Effector memory CD4-positive, alpha-beta T cell (primary cell): ENCODE data around the gene ACTN3.

Experiments used
- DNase-seq, 3 donors: peaks; one replicate each; pipeline ENCODE4 v3.0.0-alpha.2; 2020
- H3K27ac ChIP-seq: 2 replicates; pipeline ENCODE4 v1.7.0; 2013; ENCODE audit warnings: mild to moderate bottlenecking, low read length, moderate library complexity; ENCODE audit not compliant: insufficient read depth, poor library complexity, severe bottlenecking
- H3K27me3 ChIP-seq: replicated peaks from 2 replicates; pipeline ENCODE4 v1.7.0; 2013; ENCODE audit warnings: mild to moderate bottlenecking, low read length; ENCODE audit not compliant: insufficient read depth, control insufficient read depth, poor library complexity, severe bottlenecking
- H3K36me3 ChIP-seq: 2 replicates; pipeline ENCODE4 v1.7.0; 2013; ENCODE audit warnings: mild to moderate bottlenecking, low read length, moderate library complexity; ENCODE audit not compliant: control insufficient read depth, insufficient read depth
- H3K4me1 ChIP-seq: 2 replicates; pipeline ENCODE4 v1.7.0; 2013; ENCODE audit warnings: low read length, mild to moderate bottlenecking; ENCODE audit not compliant: control insufficient read depth, insufficient read depth, poor library complexity, severe bottlenecking
- H3K4me3 ChIP-seq: 2 replicates; pipeline ENCODE4 v1.7.0; 2013; ENCODE audit warnings: low read length, low read depth, mild to moderate bottlenecking; ENCODE audit not compliant: insufficient read depth, poor library complexity, severe bottlenecking
- H3K9me3 ChIP-seq: 2 replicates; pipeline ENCODE4 v1.7.0; 2013; ENCODE audit warnings: mild to moderate bottlenecking, low read length, moderate library complexity; ENCODE audit not compliant: control insufficient read depth

ACTN3 gene

GRCh38 chr11:66562907-66563583 lies 16.3 kb downstream of the ACTN3 start:
- Histone ChIP-seq H3K4me3 (no peak overlapping the region), H3K9me3 (no peaks in the 10 kb centered on the region), H3K4me1 (peaks cover 9% of the 10 kb centered on the region), H3K27me3 (no peaks in the 10 kb centered on the region), H3K36me3 (no peaks in the 10 kb centered on the region), H3K27ac (no peak overlapping the region)
- no peak for DNase-seq

DNA sequence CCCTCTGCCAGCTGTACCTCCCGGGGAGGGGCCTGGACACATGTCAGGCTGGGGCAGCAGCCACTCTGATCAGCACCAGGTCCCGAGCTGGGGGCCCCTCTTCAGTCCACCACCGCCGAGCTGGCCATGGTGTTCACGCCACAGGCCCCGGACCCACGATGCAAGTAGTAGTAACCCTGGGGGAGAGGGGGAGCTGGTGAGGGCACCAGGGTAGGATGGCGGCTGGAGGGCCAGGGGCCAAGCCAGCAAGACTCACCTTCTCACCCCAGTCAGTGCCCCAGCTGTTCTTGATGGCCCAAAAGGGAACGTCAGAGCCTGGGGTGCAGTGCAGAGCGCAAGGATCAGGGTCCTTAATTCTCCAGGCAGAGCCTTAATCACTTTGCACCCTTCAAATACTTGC lies 17.1 kb downstream of the ACTN3 start:
- Histone ChIP-seq H3K4me1 (peaks cover 8% of the 10 kb centered on the region), H3K9me3 (no peaks in the 10 kb centered on the region), H3K27ac (no peak overlapping the region), H3K36me3 (no peaks in the 10 kb centered on the region), H3K27me3 (no peaks in the 10 kb centered on the region), H3K4me3 (no peak overlapping the region)
- no peak for DNase-seq

DNA sequence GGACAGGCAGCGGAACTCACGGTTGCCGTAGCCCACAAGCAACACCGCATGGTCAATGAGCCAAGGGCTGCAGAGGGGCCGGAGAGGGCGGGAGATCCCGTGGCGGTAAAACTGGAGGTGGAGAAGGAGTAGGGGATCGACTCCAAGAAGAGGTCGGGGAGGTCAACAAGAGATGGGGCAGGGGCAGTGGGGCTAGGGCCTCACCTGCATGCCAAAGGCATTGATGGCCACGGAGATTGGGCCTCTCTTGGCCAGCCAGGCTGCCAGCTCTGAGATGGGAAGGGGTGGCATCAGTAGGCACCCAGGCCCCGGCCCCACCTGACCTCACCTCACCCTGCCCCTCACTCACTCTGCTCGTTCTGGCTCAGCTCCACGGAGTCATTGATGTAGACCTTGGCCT lies 17.8 kb downstream of the ACTN3 start:
- Histone ChIP-seq H3K27me3 (no peaks in the 10 kb centered on the region), H3K4me3 (no peak overlapping the region), H3K4me1 (peaks cover 5% of the 10 kb centered on the region), H3K36me3 (no peaks in the 10 kb centered on the region), H3K9me3 (no peaks in the 10 kb centered on the region), H3K27ac (no peak overlapping the region)
- DNase-seq, result no peak

- Histone ChIP-seq H3K4me1 (peaks cover 5% of the 10 kb centered on the region), H3K27ac (no peak overlapping the region), H3K9me3 (no peaks in the 10 kb centered on the region), H3K36me3 (no peaks in the 10 kb centered on the region), H3K4me3 (no peak overlapping the region), H3K27me3 (no peaks in the 10 kb centered on the region)
- no peak for DNase-seq
Measured at GRCh38 chr11:66564984-66565383, 18.3 kb downstream of the ACTN3 start.

DNA sequence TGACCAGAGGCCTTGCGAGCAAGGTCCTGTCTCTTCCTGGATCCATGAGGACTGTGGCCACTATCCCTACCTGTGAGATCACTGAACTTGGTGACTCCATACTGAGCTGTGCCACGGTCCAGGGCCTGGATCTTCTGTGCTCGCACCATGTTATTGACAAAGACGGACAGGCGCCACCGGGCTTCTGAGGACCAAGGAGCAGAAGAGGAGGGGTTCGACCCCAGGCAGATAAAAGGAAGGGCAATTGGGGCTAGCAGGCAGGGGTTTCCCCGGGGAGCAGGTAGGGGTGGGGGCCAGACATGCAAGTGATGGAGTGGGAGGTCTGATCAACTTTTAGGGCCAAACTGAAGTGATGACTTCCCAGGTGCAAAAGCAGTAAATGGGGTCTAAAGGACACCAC lies 19.5 kb downstream of the ACTN3 start:
- no peak for DNase-seq
- peaks cover 5% of the 10 kb centered on the region for H3K4me1 ChIP-seq
- H3K4me3 ChIP-seq, result no peak overlapping the region
- H3K27me3 ChIP-seq, result no peaks in the 10 kb centered on the region
- no peak overlapping the region for H3K27ac ChIP-seq
- H3K36me3 ChIP-seq, result no peaks in the 10 kb centered on the region
- no peaks in the 10 kb centered on the region for H3K9me3 ChIP-seq

GRCh38 chr11:66567787-66568123 lies 21.1 kb downstream of the ACTN3 start:
- no peak for DNase-seq
- H3K27me3 ChIP-seq, result no peaks in the 10 kb centered on the region
- no peaks in the 10 kb centered on the region for H3K9me3 ChIP-seq
- H3K27ac ChIP-seq, result no peak overlapping the region
- H3K36me3 ChIP-seq, result no peaks in the 10 kb centered on the region
- H3K4me1 ChIP-seq, result peaks cover 5% of the 10 kb centered on the region
- H3K4me3 ChIP-seq, result peak overlapping the region; percentile 65

- peak within 1 kb of the TSS; percentile 65 for H3K4me3 ChIP-seq
- peaks cover 5% of the 10 kb centered on the region for H3K4me1 ChIP-seq
- H3K27me3 ChIP-seq, result no peaks in the 10 kb centered on the region
- no peak within 1 kb of the TSS for H3K27ac ChIP-seq
- H3K36me3 ChIP-seq, result no peaks in the 10 kb centered on the region
- no peaks in the 10 kb centered on the region for H3K9me3 ChIP-seq
- peak; percentile 44 to 70 (median 48) for DNase-seq
Measured at GRCh38 chr11:66568124-66568916, 21.6 kb downstream of the ACTN3 start, which contains the start of gene CTSF. Gene CTSF, minus strand, starts transcription at chr11:66568606. Its CDS starts 120 bp downstream, at chr11:66568486.

DNA sequence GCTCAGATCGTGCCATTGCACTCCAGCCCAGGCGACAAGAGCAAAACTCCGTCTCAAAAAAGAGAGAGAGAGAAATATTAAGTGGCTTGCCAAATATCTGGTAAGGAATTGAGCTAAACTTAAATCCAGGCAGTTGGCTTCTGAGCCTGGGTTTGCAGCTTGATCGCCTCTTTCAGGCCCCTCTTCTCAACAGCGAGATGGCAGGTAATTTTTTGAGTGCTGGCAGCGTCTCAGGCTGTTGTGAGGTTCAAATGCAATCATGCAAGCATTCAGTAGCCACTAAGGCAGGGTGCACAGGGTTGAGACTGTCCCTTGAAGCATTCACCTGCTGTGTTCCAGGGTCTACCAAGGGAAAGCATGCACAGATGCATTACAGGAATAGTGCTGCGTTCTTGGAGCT lies 22.4 kb downstream of the ACTN3 start:
- Histone ChIP-seq H3K27me3 (no peaks in the 10 kb centered on the region), H3K9me3 (no peaks in the 10 kb centered on the region), H3K4me1 (peaks cover 5% of the 10 kb centered on the region), H3K4me3 (no peak overlapping the region), H3K27ac (no peak overlapping the region), H3K36me3 (no peaks in the 10 kb centered on the region)
- no peak for DNase-seq

GRCh38 chr11:66570079-66570849 lies 23.6 kb downstream of the ACTN3 start:
- H3K9me3 ChIP-seq, result no peaks in the 10 kb centered on the region
- H3K27me3 ChIP-seq, result no peaks in the 10 kb centered on the region
- no peaks in the 10 kb centered on the region for H3K36me3 ChIP-seq
- no peak for DNase-seq
- H3K27ac ChIP-seq, result no peak overlapping the region
- H3K4me1 ChIP-seq, result peaks cover 5% of the 10 kb centered on the region
- H3K4me3 ChIP-seq, result no peak overlapping the region

DNA sequence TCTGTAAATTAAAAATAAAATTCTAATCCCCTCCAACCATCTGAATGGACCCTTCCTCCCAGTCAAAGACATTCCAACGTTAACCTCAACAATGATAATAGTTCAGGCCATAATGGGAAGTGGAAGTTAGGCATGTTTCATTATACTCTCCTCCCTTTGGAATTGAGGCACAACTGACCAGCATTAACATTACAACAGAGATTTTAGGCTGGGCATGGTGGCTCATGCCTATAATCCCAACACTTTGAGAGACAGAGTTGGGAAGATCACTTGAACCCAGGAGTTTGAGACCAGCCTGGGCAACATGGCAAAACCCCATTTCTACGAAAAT lies 24.1 kb downstream of the ACTN3 start:
- Histone ChIP-seq H3K4me1 (peaks cover 5% of the 10 kb centered on the region), H3K36me3 (no peaks in the 10 kb centered on the region), H3K9me3 (no peaks in the 10 kb centered on the region), H3K4me3 (no peak overlapping the region), H3K27me3 (no peaks in the 10 kb centered on the region), H3K27ac (no peak overlapping the region)
- no peak for DNase-seq
